IPS-18c (cell line): ENCODE results near the gene GFI1B.
"Not testable (repeated sequence)": the region's sequence is repeated elsewhere in the genome, so short reads cannot be mapped to it uniquely, and the experiment has no call there.

ENCODE experiments used
- H3K4me3 ChIP-seq: 2 replicates; pipeline ENCODE4 v1.7.0; 2013; ENCODE audit warnings: low read depth, mild to moderate bottlenecking, low read length, moderate library complexity; ENCODE audit not compliant: insufficient read depth
- H3K9me3 ChIP-seq: one replicate; pipeline ENCODE4 v1.6.1; 2013; ENCODE audit warnings: mild to moderate bottlenecking, low read length, moderate library complexity; ENCODE audit not compliant: control insufficient read depth, insufficient read depth

The GFI1B gene

DNA sequence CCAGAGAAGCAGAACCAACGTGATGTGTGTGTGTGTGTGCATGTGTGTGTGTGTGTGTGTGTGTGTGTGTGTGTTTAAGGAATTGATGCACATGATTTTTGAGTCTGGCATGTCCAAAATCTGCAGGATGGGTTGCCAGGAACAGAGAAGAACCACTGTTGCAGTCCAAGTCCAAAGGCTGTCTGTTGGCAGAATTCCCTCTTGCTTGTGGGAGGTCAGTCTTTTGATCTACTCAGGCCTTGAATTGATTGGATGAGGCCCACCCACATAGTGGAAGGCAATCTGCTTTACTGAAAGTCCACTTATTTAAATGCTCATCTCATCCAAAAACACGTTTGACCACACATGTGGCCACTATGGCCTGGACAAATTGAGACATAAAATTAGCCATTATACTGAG, 22.7 kb upstream of the GFI1B start:
- Histone ChIP-seq H3K4me3 (no peak overlapping the region), H3K9me3 (peaks cover 3% of the 10 kb centered on the region)

DNA sequence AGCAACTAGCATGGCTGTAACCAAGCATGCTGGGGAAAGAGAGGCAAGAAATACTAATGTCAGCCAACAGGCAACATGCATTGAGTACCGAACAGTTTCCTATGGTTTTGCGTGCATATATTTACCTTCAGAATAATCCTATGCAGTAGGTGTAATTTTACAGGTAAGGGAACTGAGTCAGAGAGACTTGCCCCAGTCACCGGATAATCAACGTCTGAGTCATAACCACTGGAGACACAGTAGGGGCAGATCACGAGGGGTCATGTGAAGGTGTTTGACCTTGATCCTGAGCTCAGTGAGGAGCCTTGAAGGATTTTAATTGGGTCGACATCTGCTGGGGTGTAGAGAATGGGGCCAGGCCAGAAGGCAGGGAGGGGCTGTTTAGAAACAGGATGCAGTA, 20.7 kb upstream of the GFI1B start:
- Histone ChIP-seq H3K9me3 (peaks cover 3% of the 10 kb centered on the region), H3K4me3 (no peak overlapping the region)

DNA sequence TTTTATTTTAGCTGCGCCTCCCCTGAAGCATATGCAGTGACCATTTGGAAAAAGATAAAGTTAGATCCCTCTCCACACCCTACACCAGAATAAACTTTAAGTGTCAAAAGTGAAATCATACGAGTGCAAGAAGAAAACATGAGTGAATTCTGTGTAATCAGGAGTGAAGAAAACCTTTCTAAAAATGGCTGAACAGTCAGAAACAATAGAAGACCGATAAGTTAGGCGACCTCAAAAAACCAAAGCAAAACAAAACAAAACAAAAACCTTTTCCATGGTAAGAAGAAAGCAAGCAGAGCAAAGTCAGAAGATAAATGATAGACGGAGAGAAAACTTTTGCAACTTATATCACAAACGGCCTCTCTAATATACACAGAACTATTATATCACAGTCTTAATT, 17.5 kb upstream of the GFI1B start:
- Histone ChIP-seq H3K4me3 (no peak overlapping the region), H3K9me3 (no peaks in the 10 kb centered on the region)

DNA sequence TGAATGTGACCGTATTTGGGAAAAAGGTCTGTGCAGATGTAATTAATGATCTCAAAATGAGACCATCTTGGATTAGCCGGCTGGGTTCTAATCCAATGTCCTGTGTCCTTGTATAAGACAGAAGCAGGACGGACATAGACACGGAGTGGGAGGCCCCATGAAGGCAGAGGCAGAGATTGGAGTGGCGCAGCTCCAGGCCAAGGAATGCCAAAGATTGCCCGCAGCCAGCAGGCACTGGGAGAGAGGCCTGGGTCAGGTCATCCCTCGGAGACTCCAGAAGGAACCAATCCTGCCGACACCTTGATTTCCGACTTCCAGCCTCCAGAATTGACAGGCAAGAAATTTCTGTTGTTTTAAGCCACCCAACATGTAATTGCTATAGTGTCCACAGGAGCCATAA, 13.0 kb upstream of the GFI1B start:
- Histone ChIP-seq H3K9me3 (no peaks in the 10 kb centered on the region), H3K4me3 (no peak overlapping the region)

- not testable (repeated sequence) for H3K4me3 ChIP-seq, H3K9me3 ChIP-seq
Observed at GRCh38 chr9:132967908-132968307, 10.6 kb upstream of the GFI1B start.

DNA sequence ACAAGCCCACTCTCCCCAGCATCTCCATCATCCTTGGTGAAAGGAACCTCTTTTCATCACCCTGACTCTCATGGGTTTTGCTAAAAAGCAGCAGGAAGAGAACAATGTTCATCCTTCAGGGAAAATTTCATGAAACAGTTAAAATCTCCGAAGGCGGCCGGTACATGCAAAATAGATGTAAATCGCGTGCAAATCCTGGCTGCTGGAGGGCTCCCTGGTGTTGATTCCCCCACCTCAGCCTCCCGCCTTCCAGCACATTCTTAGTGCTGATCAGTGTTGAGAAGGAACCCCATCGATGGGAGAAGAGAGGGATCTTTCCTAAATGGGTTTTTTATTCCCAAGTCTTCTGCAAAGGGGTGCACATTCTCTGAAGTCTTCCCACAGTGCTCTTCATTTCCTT, 8.7 kb upstream of the GFI1B start:
- H3K4me3 ChIP-seq, result no peak overlapping the region

GRCh38 chr9:132970324-132971062, 8.0 kb upstream of the GFI1B start:
- no peak overlapping the region for H3K4me3 ChIP-seq
- peaks cover 2% of the 10 kb centered on the region for H3K9me3 ChIP-seq

More for the DNA sequence above, 8.7 kb upstream of the GFI1B start:
- H3K9me3 ChIP-seq, result no peaks in the 10 kb centered on the region

DNA sequence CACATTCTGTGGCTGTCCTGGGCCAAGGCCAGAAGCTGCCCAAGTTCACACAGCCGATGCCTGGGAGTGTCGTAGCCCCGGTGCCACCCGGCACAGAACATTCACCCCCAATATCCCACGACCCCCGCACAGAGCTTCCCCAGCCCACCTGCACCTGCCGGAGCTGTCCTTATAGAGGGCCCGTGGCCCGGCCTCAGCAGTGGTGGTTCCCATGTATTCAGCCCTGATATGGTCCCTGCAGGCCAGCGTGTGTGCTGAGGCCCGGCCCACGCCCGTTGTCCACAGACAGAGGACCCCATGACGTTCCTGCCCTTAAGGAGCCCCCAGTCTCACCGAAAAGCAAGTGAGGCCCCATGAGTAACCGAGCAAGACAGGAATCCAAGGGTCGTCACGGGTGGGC, 5.3 kb upstream of the GFI1B start:
- peaks cover 2% of the 10 kb centered on the region for H3K9me3 ChIP-seq
- H3K4me3 ChIP-seq, result no peak overlapping the region

GRCh38 chr9:132973713-132974112, 4.8 kb upstream of the GFI1B start:
- Histone ChIP-seq H3K9me3 (peaks cover 2% of the 10 kb centered on the region), H3K4me3 (no peak overlapping the region)

DNA sequence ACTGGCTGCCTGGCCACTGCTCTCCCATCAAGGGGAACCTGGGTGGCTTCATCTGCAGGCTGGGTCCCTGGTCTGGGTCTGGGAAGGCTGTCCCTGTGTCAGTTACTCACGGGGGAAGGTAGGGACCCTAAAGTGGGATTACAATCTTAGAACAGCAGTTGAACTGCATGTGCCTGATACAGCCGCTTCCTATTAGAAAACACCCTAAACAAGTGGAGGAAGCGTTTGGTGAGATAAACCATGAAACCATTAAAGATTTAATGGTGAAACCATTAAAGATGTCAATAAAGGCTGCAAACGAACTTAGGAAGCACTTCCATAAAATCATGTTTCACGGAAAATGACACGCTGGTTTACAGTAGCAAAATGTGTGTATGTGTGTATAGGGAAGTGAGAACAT, 2.5 kb upstream of the GFI1B start:
- Histone ChIP-seq H3K4me3 (no peak overlapping the region), H3K9me3 (peaks cover 2% of the 10 kb centered on the region)

DNA sequence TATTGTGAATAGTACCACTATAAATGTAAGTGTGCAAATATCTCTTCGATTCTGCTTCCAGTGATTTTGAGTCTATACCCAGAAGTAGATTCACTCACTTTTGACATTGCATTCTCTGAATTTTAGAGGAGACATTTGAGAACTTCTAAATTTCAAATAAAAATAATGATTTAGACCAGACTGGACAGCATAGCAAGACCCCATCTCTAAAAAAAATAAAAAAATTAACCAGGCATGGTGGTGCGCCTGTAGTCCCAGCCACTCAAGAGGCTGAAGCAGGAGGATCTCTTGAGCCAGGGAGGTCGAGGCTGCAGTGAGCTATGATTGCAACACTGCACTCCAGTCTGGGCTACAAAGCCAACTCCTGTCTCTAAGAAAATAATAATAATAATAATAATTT, 1.9 kb upstream of the GFI1B start:
- H3K9me3 ChIP-seq, result peaks cover 2% of the 10 kb centered on the region
- no peak overlapping the region for H3K4me3 ChIP-seq

GRCh38 chr9:132978112-132978450, 413 bp upstream of the GFI1B start:
- no peak overlapping the region for H3K4me3 ChIP-seq
- H3K9me3 ChIP-seq, result peaks cover 2% of the 10 kb centered on the region

DNA sequence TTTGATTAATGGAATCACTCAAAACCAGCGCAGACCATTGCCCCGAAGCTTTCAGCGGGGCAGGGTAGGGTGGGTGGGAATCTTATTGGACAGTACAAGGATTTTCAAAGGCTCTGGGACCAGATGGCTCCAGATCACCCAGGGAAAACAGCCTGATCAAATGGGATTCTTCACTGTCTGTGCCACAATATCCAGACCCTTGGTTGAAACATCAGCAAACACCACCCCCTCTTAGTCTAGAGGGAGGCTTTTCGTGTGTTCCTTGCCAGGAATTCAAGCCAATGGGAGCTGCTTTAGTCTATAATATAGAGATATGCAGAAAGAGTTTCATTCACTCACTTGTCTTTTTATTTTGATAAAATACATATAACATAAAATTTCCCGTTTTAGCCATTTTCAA, 1.7 kb downstream of the GFI1B start:
- no peak overlapping the region for H3K4me3 ChIP-seq

DNA sequence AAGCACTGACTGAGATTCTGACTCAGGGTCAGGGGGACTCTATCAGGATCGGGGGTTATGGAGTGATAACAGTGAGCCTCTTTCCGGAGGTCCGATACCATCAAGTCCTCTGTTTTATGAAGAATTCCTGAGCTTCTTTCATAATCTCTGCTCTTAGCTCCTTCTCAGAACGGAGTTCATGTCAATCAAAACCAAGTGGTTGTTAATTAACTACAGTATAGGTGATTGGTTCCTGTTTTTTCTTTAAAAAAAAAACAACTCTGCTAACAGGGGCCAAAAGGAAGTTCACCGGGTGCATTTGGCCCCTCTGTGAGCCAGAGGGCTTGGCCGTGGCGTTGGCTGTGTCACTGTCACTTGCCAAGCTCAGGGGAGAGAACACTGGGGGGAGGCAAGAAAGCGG, 4.0 kb downstream of the GFI1B start:
- Histone ChIP-seq H3K4me3 (no peak overlapping the region), H3K9me3 (no peaks in the 10 kb centered on the region)

More for the DNA sequence above, 1.7 kb downstream of the GFI1B start:
- H3K9me3 ChIP-seq, result no peaks in the 10 kb centered on the region

DNA sequence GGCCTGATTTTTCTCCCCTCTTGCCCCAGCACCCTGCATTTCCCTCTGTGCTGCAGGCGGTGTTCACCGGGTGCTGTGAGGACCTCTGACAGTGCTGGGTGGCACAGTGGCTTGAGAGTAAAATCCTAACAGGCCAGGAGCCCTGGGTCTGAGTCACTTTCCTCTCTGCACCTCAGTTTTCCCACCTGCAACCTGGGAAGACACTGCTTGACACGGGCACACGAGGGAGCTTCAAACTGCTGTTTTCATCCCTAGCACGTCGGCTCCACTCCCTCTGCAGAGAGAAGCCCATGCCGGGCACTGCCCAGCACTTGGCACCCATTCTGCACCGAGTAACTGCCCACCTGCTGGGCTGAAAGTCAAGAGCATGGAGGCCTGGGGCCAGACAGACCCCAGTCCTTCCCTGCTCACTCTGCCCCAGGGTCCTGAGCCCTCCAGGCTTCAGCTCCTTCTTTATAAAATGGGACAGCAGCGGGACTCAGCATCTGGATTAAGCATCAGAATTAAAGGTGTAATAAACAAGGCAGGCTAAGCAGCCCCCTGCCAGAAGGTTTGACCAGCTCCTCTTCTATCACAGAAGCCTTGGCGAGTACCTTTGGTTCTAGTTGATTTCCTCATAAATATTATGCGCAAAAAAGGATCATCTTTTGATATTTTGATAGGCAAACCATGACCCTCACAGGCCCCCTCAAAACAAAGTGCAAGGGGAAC, 5.2 kb downstream of the GFI1B start:
- no peaks in the 10 kb centered on the region for H3K9me3 ChIP-seq
- H3K4me3 ChIP-seq, result no peak overlapping the region

GRCh38 chr9:132984202-132985070, 5.9 kb downstream of the GFI1B start:
- H3K4me3 ChIP-seq, result no peak overlapping the region
- H3K9me3 ChIP-seq, result no peaks in the 10 kb centered on the region

DNA sequence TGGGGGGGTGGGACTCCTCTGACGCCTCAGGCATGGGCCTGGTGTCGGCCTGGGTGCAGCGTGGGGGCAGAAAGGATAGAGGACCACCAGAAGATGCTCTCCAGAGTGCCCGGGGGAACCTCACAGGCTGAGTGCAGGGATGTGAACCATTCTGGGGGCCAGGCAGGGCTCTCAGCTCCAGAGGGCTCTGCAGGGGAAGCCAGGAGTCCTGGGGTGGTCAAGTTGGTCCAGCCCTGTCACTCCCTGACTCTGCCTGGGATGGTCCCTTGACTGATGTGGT, 6.5 kb downstream of the GFI1B start:
- Histone ChIP-seq H3K9me3 (no peaks in the 10 kb centered on the region), H3K4me3 (no peak overlapping the region)

DNA sequence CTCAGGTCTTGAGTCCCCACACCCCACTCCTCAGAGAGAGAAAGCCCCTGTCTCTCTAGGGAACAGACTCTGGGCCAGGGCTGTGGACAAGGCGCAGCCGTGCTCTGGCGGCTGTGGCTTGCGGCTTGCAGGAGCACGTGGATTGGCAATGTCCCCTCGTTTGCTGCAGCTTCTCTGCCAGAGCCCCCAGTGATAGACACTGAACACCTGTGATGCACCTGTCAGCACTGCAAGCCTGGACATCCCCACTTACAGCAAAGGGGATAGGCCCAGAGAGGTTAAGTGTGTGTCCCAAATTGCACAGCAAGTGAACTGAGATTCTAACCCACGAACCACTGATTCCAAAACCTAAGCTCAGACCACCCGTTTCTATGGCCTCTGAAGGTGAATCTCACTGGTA, 7.0 kb downstream of the GFI1B start:
- Histone ChIP-seq H3K4me3 (no peak overlapping the region), H3K9me3 (no peaks in the 10 kb centered on the region)
